ENCODE results near the gene MINDY4B. TPM values are rescaled to one million over a fixed set of nuclear protein-coding genes. Genes with fewer than 3 reads are reported as not detected.

The MINDY4B gene
- total RNA-seq, 1 donor from 2014 or later, result not detected

DNA sequence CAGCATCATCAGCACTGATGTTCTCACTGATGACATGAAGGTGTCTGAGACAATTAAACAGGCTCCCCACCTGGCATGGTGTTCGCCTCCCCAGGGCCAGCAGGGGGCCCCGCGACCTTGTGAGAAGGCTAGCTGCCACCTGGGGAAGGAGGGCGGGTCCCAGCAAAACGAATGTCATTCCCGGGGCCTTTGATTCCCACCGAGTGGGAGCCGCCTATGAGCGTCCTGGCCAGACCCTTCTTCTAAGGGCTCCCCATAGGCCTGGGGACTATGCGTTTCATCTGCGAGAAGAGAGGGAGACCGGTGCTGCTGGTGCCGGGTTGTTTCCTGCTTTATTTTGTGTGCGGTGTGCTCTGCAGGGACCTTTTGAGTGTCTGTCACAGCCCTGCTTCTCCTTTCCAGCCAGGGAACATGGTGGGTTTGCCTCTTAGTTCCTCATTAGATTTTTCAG lies 20.5 kb upstream of the MINDY4B start:
- no peaks in the 10 kb centered on the region for H3K4me1 Mint-ChIP-seq
- TF ChIP-seq, protein P1, sequence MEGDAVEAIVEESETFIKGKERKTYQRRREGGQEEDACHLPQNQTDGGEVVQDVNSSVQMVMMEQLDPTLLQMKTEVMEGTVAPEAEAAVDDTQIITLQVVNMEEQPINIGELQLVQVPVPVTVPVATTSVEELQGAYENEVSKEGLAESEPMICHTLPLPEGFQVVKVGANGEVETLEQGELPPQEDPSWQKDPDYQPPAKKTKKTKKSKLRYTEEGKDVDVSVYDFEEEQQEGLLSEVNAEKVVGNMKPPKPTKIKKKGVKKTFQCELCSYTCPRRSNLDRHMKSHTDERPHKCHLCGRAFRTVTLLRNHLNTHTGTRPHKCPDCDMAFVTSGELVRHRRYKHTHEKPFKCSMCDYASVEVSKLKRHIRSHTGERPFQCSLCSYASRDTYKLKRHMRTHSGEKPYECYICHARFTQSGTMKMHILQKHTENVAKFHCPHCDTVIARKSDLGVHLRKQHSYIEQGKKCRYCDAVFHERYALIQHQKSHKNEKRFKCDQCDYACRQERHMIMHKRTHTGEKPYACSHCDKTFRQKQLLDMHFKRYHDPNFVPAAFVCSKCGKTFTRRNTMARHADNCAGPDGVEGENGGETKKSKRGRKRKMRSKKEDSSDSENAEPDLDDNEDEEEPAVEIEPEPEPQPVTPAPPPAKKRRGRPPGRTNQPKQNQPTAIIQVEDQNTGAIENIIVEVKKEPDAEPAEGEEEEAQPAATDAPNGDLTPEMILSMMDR (conservative IDR thresholded peaks at IDR 0.05), result peak; percentile 79
- peaks cover 7% of the 10 kb centered on the region for H3K27me3 Mint-ChIP-seq (ENCODE audit: low read depth)
- DNase-seq (ENCODE audit: low read depth, low spot score), result peak; percentile 40
- no peaks in the 10 kb centered on the region for H3K36me3 Mint-ChIP-seq (ENCODE audit: low read depth)
- H3K27ac Mint-ChIP-seq (ENCODE audit: unreplicated experiment), result peak overlapping the region; percentile 23
- H3K9me3 Mint-ChIP-seq, result no peaks in the 10 kb centered on the region
- no peak overlapping the region for H3K4me3 Mint-ChIP-seq

DNA sequence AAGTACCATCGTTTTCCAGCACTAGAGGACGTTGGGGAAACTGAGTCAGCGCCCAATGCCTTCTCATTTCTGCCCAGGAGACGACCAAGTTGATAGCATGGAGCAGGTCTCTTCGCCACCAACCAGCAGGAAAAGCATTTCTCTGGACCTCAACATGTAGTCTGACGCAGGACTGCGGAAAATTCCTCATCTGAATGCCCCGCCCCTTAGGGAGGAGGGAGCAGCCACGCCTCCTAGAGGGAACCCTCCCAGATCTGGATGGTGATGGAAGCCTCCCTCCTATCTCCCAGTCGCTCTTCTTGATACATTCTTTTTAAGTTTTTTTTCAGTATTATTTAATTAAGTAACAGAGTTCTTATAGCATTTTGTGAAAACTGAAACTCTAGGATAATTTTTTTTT lies 17.4 kb upstream of the MINDY4B start:
- Mint-ChIP-seq H3K27ac (ENCODE audit: unreplicated experiment) (no peak overlapping the region), H3K4me3 (no peak overlapping the region), H3K36me3 (ENCODE audit: low read depth) (no peaks in the 10 kb centered on the region), H3K4me1 (no peaks in the 10 kb centered on the region), H3K9me3 (no peaks in the 10 kb centered on the region), H3K27me3 (ENCODE audit: low read depth) (peaks cover 3% of the 10 kb centered on the region)
- TF ChIP-seq, protein P1 (conservative IDR thresholded peaks at IDR 0.05), result no peak
- no peak for DNase-seq (ENCODE audit: low read depth, low spot score)

DNA sequence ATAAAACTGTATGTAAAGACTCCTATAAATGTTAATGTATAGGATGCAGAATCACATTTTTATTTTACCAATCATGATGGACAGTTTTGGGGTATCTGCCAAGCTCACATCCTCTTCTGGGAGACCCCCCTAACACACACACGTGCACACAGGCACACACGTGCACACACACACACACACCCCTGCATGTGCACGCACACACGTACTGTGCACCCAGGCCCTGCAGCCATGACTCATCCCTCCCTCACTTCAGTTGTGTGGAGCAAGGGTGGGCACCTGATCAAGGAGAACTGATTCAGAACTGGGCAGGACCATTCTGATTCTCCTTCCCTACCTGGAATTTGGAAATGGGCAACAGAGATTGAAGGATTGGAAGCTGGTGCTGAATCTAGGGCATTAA lies 16.0 kb upstream of the MINDY4B start:
- no peaks in the 10 kb centered on the region for H3K36me3 Mint-ChIP-seq (ENCODE audit: low read depth)
- H3K27ac Mint-ChIP-seq (ENCODE audit: unreplicated experiment), result no peak overlapping the region
- H3K4me1 Mint-ChIP-seq, result no peaks in the 10 kb centered on the region
- DNase-seq (ENCODE audit: low read depth, low spot score), result no peak
- TF ChIP-seq, protein P1 (conservative IDR thresholded peaks at IDR 0.05), result no peak
- peaks cover 3% of the 10 kb centered on the region for H3K27me3 Mint-ChIP-seq (ENCODE audit: low read depth)
- no peak overlapping the region for H3K4me3 Mint-ChIP-seq
- H3K9me3 Mint-ChIP-seq, result no peaks in the 10 kb centered on the region

DNA sequence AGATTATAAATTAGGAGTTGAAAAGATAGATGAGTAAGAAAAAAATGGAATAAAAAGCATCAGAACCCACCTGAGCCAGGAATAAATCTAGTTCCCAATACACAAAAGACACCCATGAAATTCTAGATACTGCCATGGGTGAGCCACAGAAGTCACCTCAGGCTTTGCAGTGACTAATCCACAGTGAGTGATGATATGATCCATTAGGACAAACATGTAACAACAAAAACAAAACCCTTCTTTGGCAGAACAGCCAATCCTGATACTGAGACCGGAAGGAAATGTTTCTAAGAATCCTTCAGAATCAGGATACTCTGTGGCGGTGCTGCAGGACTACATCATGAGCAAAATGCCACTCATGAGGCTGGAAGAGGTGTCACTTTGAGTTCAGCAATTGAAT lies 15.0 kb upstream of the MINDY4B start:
- H3K36me3 Mint-ChIP-seq (ENCODE audit: low read depth), result no peaks in the 10 kb centered on the region
- no peaks in the 10 kb centered on the region for H3K9me3 Mint-ChIP-seq
- no peaks in the 10 kb centered on the region for H3K4me1 Mint-ChIP-seq
- no peaks in the 10 kb centered on the region for H3K27me3 Mint-ChIP-seq (ENCODE audit: low read depth)
- H3K4me3 Mint-ChIP-seq, result no peak overlapping the region
- no peak for DNase-seq (ENCODE audit: low read depth, low spot score)
- TF ChIP-seq, protein P1 (conservative IDR thresholded peaks at IDR 0.05), result no peak
- no peak overlapping the region for H3K27ac Mint-ChIP-seq (ENCODE audit: unreplicated experiment)

DNA sequence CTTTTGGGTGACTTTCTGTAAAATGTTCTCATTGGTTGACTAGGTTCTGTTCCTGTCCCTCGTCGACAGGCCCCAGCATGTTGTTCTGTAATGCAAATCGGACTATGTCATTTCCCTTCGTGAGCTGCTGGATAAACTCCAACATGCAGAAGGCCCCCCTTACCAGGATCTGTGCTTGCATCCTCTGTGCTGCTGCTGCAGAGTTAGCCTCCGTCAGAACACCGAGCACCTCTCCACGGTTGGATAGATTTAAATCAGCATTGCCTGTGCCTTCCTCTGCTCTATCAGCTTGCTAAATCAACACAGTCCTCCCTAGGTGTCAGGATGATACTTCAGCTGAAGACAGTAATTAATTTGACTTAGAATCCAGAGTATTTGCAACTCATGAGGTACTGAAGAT lies 12.7 kb upstream of the MINDY4B start:
- Mint-ChIP-seq H3K9me3 (no peaks in the 10 kb centered on the region), H3K36me3 (ENCODE audit: low read depth) (no peaks in the 10 kb centered on the region), H3K27me3 (ENCODE audit: low read depth) (no peaks in the 10 kb centered on the region), H3K4me3 (no peak overlapping the region), H3K4me1 (no peaks in the 10 kb centered on the region), H3K27ac (ENCODE audit: unreplicated experiment) (no peak overlapping the region)
- TF ChIP-seq, protein P1 (conservative IDR thresholded peaks at IDR 0.05), result no peak
- no peak for DNase-seq (ENCODE audit: low read depth, low spot score)

Measured in neural crest cell (in vitro differentiated cells).